H7 (cell line): ENCODE results near the gene GALNT18. TPM values are rescaled to one million over a fixed set of nuclear protein-coding genes. Genes with fewer than 3 reads are reported as not detected.

Experiments
- DNase-seq: peaks from one replicate; pipeline ENCODE4 v3.0.0; 2012
- H3K27me3 ChIP-seq: 2 replicates; pipeline ENCODE4 v1.6.0; 2011; ENCODE audit warnings: mild to moderate bottlenecking, low read length; ENCODE audit not compliant: control insufficient read depth, insufficient read depth
- H3K36me3 ChIP-seq: replicated peaks from 2 replicates; pipeline ENCODE4 v1.5.1; 2011; ENCODE audit warnings: low read length; ENCODE audit not compliant: control insufficient read depth, insufficient read depth
- H3K4me3 ChIP-seq: 2 replicates; pipeline ENCODE4 v1.5.1; 2011; ENCODE audit warnings: low read depth, mild to moderate bottlenecking, control low read depth, low read length, moderate library complexity; ENCODE audit not compliant: insufficient read depth
- total RNA-seq: library from RNA; depleted of rRNA; stranded (reverse); fragments of >200 nt; shearing (Covaris generic); gene quantifications from 2 replicates; pipeline ENCODE4 v1.2.3, GENCODE V29; 2014

GALNT18 gene
- total RNA-seq, 1 experiment from 2014 or later: 1.9 TPM

GRCh38 chr11:11318961-11319360 lies 302.8 kb downstream of the GALNT18 start:
- Histone ChIP-seq H3K27me3 (no peaks in the 10 kb centered on the region), H3K36me3 (no peaks in the 10 kb centered on the region), H3K4me3 (no peak overlapping the region)
- DNase-seq: no peak

GRCh38 chr11:11318461-11318860 lies 303.3 kb downstream of the GALNT18 start:
- no peaks in the 10 kb centered on the region for H3K27me3 ChIP-seq
- no peaks in the 10 kb centered on the region for H3K36me3 ChIP-seq
- DNase-seq: no peak

GRCh38 chr11:11316651-11317230 lies 305.1 kb downstream of the GALNT18 start:
- H3K36me3 ChIP-seq: no peaks in the 10 kb centered on the region
- H3K4me3 ChIP-seq: no peak overlapping the region
- H3K27me3 ChIP-seq: no peaks in the 10 kb centered on the region
- no peak for DNase-seq

More at GRCh38 chr11:11318461-11318860, 303.3 kb downstream of the GALNT18 start:
- no peak overlapping the region for H3K4me3 ChIP-seq

- H3K4me3 ChIP-seq: no peak overlapping the region
- no peak for DNase-seq
- no peaks in the 10 kb centered on the region for H3K27me3 ChIP-seq
- no peaks in the 10 kb centered on the region for H3K36me3 ChIP-seq
Observed at GRCh38 chr11:11313902-11314692, 307.7 kb downstream of the GALNT18 start.

- Histone ChIP-seq H3K27me3 (no peaks in the 10 kb centered on the region), H3K36me3 (no peaks in the 10 kb centered on the region), H3K4me3 (no peak overlapping the region)
- no peak for DNase-seq
Observed at GRCh38 chr11:11313426-11313825, 308.4 kb downstream of the GALNT18 start.

- H3K4me3 ChIP-seq: no peak overlapping the region
- H3K36me3 ChIP-seq: no peaks in the 10 kb centered on the region
- DNase-seq: no peak
- H3K27me3 ChIP-seq: no peaks in the 10 kb centered on the region
Observed at GRCh38 chr11:11312738-11313137, 309.1 kb downstream of the GALNT18 start.

GRCh38 chr11:11311169-11311568 lies 310.6 kb downstream of the GALNT18 start:
- Histone ChIP-seq H3K27me3 (no peaks in the 10 kb centered on the region), H3K4me3 (no peak overlapping the region), H3K36me3 (no peaks in the 10 kb centered on the region)
- no peak for DNase-seq

- no peak for DNase-seq
- H3K4me3 ChIP-seq: no peak overlapping the region
- no peaks in the 10 kb centered on the region for H3K27me3 ChIP-seq
- H3K36me3 ChIP-seq: no peaks in the 10 kb centered on the region
Observed at GRCh38 chr11:11309906-11310305, 311.9 kb downstream of the GALNT18 start.

GRCh38 chr11:11308249-11308648 lies 313.6 kb downstream of the GALNT18 start:
- no peak overlapping the region for H3K4me3 ChIP-seq
- no peaks in the 10 kb centered on the region for H3K36me3 ChIP-seq
- H3K27me3 ChIP-seq: no peaks in the 10 kb centered on the region
- DNase-seq: no peak

- Histone ChIP-seq H3K27me3 (no peaks in the 10 kb centered on the region), H3K4me3 (no peak overlapping the region), H3K36me3 (no peaks in the 10 kb centered on the region)
- DNase-seq: no peak
Observed at GRCh38 chr11:11306855-11307254, 314.9 kb downstream of the GALNT18 start.

- Histone ChIP-seq H3K36me3 (no peaks in the 10 kb centered on the region), H3K4me3 (no peak overlapping the region), H3K27me3 (no peaks in the 10 kb centered on the region)
- DNase-seq: no peak
Observed at GRCh38 chr11:11304550-11304949, 317.3 kb downstream of the GALNT18 start.

- no peak for DNase-seq
- Histone ChIP-seq H3K4me3 (no peak overlapping the region), H3K27me3 (no peaks in the 10 kb centered on the region), H3K36me3 (no peaks in the 10 kb centered on the region)
Observed at GRCh38 chr11:11302565-11302964, 319.2 kb downstream of the GALNT18 start.

GRCh38 chr11:11301212-11301611 lies 320.6 kb downstream of the GALNT18 start:
- no peak overlapping the region for H3K4me3 ChIP-seq
- H3K36me3 ChIP-seq: no peaks in the 10 kb centered on the region
- no peak for DNase-seq
- H3K27me3 ChIP-seq: no peaks in the 10 kb centered on the region

- Histone ChIP-seq H3K4me3 (no peak overlapping the region), H3K27me3 (no peaks in the 10 kb centered on the region), H3K36me3 (no peaks in the 10 kb centered on the region)
- DNase-seq: peak; percentile 41
Observed at GRCh38 chr11:11297578-11297977, 324.2 kb downstream of the GALNT18 start.

- Histone ChIP-seq H3K4me3 (no peak overlapping the region), H3K36me3 (no peaks in the 10 kb centered on the region), H3K27me3 (no peaks in the 10 kb centered on the region)
- no peak for DNase-seq
Observed at GRCh38 chr11:11296434-11296833, 325.4 kb downstream of the GALNT18 start.
